GM23338 (cell line): ENCODE measurements around the gene ELOVL6. TPM values are rescaled to one million over a fixed set of nuclear protein-coding genes. Genes with fewer than 3 reads are reported as not detected.

ENCODE experiments used
- ATAC-seq: fragments of 200-7000 bp; cut with Tn5 transposase; 3 replicates; pipeline ENCODE4 v1.9.1; 2020
- DNase-seq: peaks from one replicate; pipeline ENCODE4 v3.0.0-alpha.2; 2015; ENCODE audit warnings: low spot score
- H2AFZ ChIP-seq: fragments of 200-600 bp; sonication (generic); 2 replicates; pipeline ENCODE4 v1.8.0; 2016; ENCODE audit warnings: antibody characterized with exemption, mild to moderate bottlenecking, moderate library complexity
- H3F3A ChIP-seq: fragments of 200-600 bp; sonication (generic); replicated peaks from 2 replicates; pipeline ENCODE4 v1.8.0; 2017; ENCODE audit warnings: antibody characterized with exemption, mixed run types, low read depth
- H3K27ac ChIP-seq: fragments of 200-600 bp; sonication (generic); 2 replicates; pipeline ENCODE4 v1.6.1; 2016; ENCODE audit warnings: low read depth
- H3K27me3 ChIP-seq: fragments of 200-600 bp; sonication (generic); 2 replicates; pipeline ENCODE4 v1.8.0; 2016; ENCODE audit warnings: mild to moderate bottlenecking, mixed run types, moderate library complexity; ENCODE audit not compliant: insufficient read depth
- H3K36me3 ChIP-seq: fragments of 200-600 bp; sonication (generic); 2 replicates; pipeline ENCODE4 v1.8.0; 2016; ENCODE audit warnings: mild to moderate bottlenecking; ENCODE audit not compliant: insufficient read depth
- H3K4me1 ChIP-seq: fragments of 200-600 bp; sonication (generic); 2 replicates; pipeline ENCODE4 v1.8.0; 2016; ENCODE audit warnings: mild to moderate bottlenecking, moderate library complexity; ENCODE audit not compliant: insufficient read depth
- H3K4me2 ChIP-seq: fragments of 200-600 bp; sonication (generic); 2 replicates; pipeline ENCODE4 v1.7.1; 2017; ENCODE audit warnings: mixed run types
- H3K4me3 ChIP-seq: fragments of 200-600 bp; sonication (generic); 2 replicates; pipeline ENCODE4 v1.6.1; 2016; ENCODE audit warnings: mixed run types
- H3K79me2 ChIP-seq: fragments of 200-600 bp; sonication (generic); replicated peaks from 2 replicates; pipeline ENCODE4 v1.8.0; 2017; ENCODE audit warnings: mild to moderate bottlenecking; ENCODE audit not compliant: insufficient read depth
- H3K9me2 ChIP-seq: fragments of 200-600 bp; sonication (generic); 2 replicates; pipeline ENCODE4 v1.8.0; 2017; ENCODE audit not compliant: insufficient read depth
- H4K20me1 ChIP-seq: fragments of 200-600 bp; sonication (generic); replicated peaks from 2 replicates; pipeline ENCODE4 v1.8.0; 2017; ENCODE audit warnings: mild to moderate bottlenecking; ENCODE audit not compliant: insufficient read depth
- H3K27ac Mint-ChIP-seq: 2 replicates; pipeline ENCODE4 v1.8.0; 2020; ENCODE audit warnings: inconsistent platforms, mild to moderate bottlenecking, moderate library complexity, mixed read lengths
- H3K27me3 Mint-ChIP-seq: 3 replicates; pipeline ENCODE4 v1.8.0; 2022; ENCODE audit warnings: low read depth, mild to moderate bottlenecking, moderate library complexity, mixed read lengths, inconsistent platforms; ENCODE audit not compliant: insufficient read depth, poor library complexity
- H3K36me3 Mint-ChIP-seq: 3 replicates; pipeline ENCODE4 v1.8.0; 2021; ENCODE audit warnings: low read depth, mild to moderate bottlenecking, inconsistent platforms, moderate library complexity, mixed read lengths
- H3K4me1 Mint-ChIP-seq: 3 replicates; pipeline ENCODE4 v1.8.0; 2020; ENCODE audit warnings: mild to moderate bottlenecking, inconsistent platforms, mixed read lengths
- H3K4me3 Mint-ChIP-seq: 3 replicates; pipeline ENCODE4 v1.8.0; 2021; ENCODE audit warnings: moderate library complexity, mild to moderate bottlenecking, inconsistent platforms, mixed read lengths
- H3K9me3 Mint-ChIP-seq: 3 replicates; pipeline ENCODE4 v1.8.0; 2020; ENCODE audit warnings: moderate library complexity, mild to moderate bottlenecking, inconsistent platforms, mixed read lengths
- CREB1 ChIP-seq: fragments of 250-450 bp; sonication (Bioruptor Pico); IDR thresholded peaks from 2 replicates; pipeline ENCODE4 v1.5.0; 2020; ENCODE audit warnings: low read depth, mild to moderate bottlenecking, moderate library complexity
- EZH2 ChIP-seq: fragments of 200-600 bp; sonication (generic); IDR thresholded peaks from one replicate; pipeline ENCODE4 v1.8.0; 2017; ENCODE audit warnings: antibody characterized with exemption, mild to moderate bottlenecking, low read depth; ENCODE audit not compliant: unreplicated experiment
- EZH2phosphoT487 ChIP-seq: fragments of 200-600 bp; sonication (generic); IDR thresholded peaks from one replicate; pipeline ENCODE4 v1.8.1; 2018; ENCODE audit warnings: antibody characterized with exemption; ENCODE audit not compliant: unreplicated experiment
- JUNB ChIP-seq: IDR thresholded peaks from one replicate; pipeline ENCODE4 v1.6.1; 2016; ENCODE audit warnings: antibody characterized with exemption; ENCODE audit not compliant: unreplicated experiment
- STAT1 ChIP-seq: IDR thresholded peaks from one replicate; pipeline ENCODE4 v1.6.1; 2016; ENCODE audit warnings: antibody characterized with exemption; ENCODE audit not compliant: unreplicated experiment
- ZNF114 ChIP-seq: fragments of 250-450 bp; sonication (Bioruptor Pico); IDR thresholded peaks from 2 replicates; pipeline ENCODE4 v1.5.0; 2020; ENCODE audit warnings: mild to moderate bottlenecking, moderate library complexity
- polyA plus RNA-seq: library from polyadenylated mRNA; unstranded; fragments of >200 nt; fragmentation: Nextera tagmentation; extraction: Ambion mirVana; gene quantifications from 2 replicates; pipeline ENCODE4 v1.2.1, GENCODE V29; 2016
- total RNA-seq: library from RNA; depleted of rRNA; stranded (reverse); fragments of >200 nt; shearing (Covaris generic); gene quantifications from 2 replicates; pipeline ENCODE4 v1.2.3, GENCODE V29; 2014
- TF ChIP-seq, protein P1 (sequence below): IDR thresholded peaks from 2 replicates; pipeline ENCODE4 v1.6.1; 2016; ENCODE audit warnings: antibody characterized with exemption
- TF ChIP-seq, protein P2 (sequence below): IDR thresholded peaks from one replicate; pipeline ENCODE4 v1.6.1; 2018; ENCODE audit warnings: antibody characterized with exemption; ENCODE audit not compliant: unreplicated experiment
- TF ChIP-seq, protein P3 (sequence below): fragments of 250-450 bp; sonication (Bioruptor Pico); IDR thresholded peaks from 2 replicates; pipeline ENCODE4 v1.5.0; 2020; ENCODE audit warnings: mild to moderate bottlenecking, moderate library complexity

Gene ELOVL6
- total and polyA plus RNA-seq, 2 experiments from 2014 or later: 82.7 to 89.5 TPM

DNA sequence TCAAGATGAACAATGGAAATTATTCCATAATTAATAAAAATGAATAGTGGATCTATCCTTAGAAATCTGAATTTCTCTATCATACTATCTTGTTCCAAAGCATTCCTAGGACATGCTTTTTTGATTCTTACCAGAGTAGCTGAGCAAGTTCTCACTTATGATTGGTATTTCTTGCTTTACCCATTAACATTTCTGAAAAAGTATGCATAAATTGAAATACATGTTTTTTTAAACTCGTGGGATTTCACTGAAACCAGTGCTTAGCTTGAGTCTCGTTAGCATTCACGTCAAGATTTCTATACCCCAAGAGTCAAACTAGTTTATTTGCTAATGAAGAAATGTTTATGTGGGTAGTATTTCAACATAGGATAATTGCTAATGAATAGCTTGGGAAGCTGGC lies 89.0 kb downstream of the ELOVL6 start:
- Mint-ChIP-seq H3K4me1 (peaks cover 59% of the 10 kb centered on the region), H3K27me3 (peaks cover 4% of the 10 kb centered on the region), H3K36me3 (peaks cover 14% of the 10 kb centered on the region; the same call in 2 of the 3 replicates), H3K9me3 (no peaks in the 10 kb centered on the region), H3K4me3 (no peak overlapping the region), H3K27ac (0 out of 2 replicates have a peak overlapping the region, but pooled peaks have one; percentile 8)
- H3K9me2 ChIP-seq: no peaks in the 10 kb centered on the region
- no peak overlapping the region for H3K4me2 ChIP-seq
- no peak overlapping the region for H3K27ac ChIP-seq
- no peak overlapping the region for H3K4me3 ChIP-seq
- TF ChIP-seq, protein P1, sequence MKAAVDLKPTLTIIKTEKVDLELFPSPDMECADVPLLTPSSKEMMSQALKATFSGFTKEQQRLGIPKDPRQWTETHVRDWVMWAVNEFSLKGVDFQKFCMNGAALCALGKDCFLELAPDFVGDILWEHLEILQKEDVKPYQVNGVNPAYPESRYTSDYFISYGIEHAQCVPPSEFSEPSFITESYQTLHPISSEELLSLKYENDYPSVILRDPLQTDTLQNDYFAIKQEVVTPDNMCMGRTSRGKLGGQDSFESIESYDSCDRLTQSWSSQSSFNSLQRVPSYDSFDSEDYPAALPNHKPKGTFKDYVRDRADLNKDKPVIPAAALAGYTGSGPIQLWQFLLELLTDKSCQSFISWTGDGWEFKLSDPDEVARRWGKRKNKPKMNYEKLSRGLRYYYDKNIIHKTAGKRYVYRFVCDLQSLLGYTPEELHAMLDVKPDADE: no peak
- TF ChIP-seq JUNB: no peak
- H3F3A ChIP-seq: no peaks in the 10 kb centered on the region
- no peak overlapping the region for H2AFZ ChIP-seq
- peaks cover 41% of the 10 kb centered on the region for H3K4me1 ChIP-seq
- peaks cover 73% of the 10 kb centered on the region for H3K79me2 ChIP-seq
- ATAC-seq (no peak), DNase-seq (no peak)
- H3K36me3 ChIP-seq: no peaks in the 10 kb centered on the region
- peaks cover 8% of the 10 kb centered on the region for H4K20me1 ChIP-seq
- H3K27me3 ChIP-seq: no peaks in the 10 kb centered on the region

DNA sequence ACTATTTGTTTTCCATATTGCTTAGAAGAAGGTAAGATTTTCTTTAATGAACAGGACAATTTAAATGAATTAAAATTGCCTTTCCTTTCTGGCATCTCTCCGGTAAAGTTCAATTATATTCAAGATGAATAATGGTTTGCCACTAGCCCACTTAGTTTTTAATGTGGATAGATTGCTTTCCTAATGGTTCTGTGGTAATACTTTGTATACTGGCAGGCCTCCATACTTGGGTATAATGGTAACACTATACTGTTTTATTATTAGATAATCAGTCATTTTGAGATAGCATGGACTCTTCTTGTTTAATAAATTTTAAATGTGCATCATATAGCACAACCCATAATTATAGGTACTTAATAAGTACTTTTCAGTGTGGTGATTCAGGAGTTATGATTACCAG lies 89.5 kb downstream of the ELOVL6 start:
- Histone ChIP-seq H3K79me2 (peaks cover 70% of the 10 kb centered on the region), H3K4me1 (peaks cover 44% of the 10 kb centered on the region), H3K4me2 (no peak overlapping the region), H3K27ac (peak overlapping the region; percentile 57; the same call in 1 of the 2 replicates), H3K27me3 (no peaks in the 10 kb centered on the region), H3K36me3 (no peaks in the 10 kb centered on the region), H3K4me3 (no peak overlapping the region), H2AFZ (no peak overlapping the region), H3K9me2 (no peaks in the 10 kb centered on the region), H3F3A (no peaks in the 10 kb centered on the region), H4K20me1 (peaks cover 8% of the 10 kb centered on the region)
- Mint-ChIP-seq H3K9me3 (no peaks in the 10 kb centered on the region), H3K27ac (no peak overlapping the region), H3K36me3 (peaks cover 18% of the 10 kb centered on the region; the same call in 2 of the 3 replicates), H3K27me3 (peaks cover 4% of the 10 kb centered on the region), H3K4me1 (peaks cover 63% of the 10 kb centered on the region), H3K4me3 (no peak overlapping the region)
- no peak for DNase-seq
- ATAC-seq: no peak
- TF ChIP-seq, protein P2, sequence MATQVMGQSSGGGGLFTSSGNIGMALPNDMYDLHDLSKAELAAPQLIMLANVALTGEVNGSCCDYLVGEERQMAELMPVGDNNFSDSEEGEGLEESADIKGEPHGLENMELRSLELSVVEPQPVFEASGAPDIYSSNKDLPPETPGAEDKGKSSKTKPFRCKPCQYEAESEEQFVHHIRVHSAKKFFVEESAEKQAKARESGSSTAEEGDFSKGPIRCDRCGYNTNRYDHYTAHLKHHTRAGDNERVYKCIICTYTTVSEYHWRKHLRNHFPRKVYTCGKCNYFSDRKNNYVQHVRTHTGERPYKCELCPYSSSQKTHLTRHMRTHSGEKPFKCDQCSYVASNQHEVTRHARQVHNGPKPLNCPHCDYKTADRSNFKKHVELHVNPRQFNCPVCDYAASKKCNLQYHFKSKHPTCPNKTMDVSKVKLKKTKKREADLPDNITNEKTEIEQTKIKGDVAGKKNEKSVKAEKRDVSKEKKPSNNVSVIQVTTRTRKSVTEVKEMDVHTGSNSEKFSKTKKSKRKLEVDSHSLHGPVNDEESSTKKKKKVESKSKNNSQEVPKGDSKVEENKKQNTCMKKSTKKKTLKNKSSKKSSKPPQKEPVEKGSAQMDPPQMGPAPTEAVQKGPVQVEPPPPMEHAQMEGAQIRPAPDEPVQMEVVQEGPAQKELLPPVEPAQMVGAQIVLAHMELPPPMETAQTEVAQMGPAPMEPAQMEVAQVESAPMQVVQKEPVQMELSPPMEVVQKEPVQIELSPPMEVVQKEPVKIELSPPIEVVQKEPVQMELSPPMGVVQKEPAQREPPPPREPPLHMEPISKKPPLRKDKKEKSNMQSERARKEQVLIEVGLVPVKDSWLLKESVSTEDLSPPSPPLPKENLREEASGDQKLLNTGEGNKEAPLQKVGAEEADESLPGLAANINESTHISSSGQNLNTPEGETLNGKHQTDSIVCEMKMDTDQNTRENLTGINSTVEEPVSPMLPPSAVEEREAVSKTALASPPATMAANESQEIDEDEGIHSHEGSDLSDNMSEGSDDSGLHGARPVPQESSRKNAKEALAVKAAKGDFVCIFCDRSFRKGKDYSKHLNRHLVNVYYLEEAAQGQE: no peak
- TF ChIP-seq, protein P3, sequence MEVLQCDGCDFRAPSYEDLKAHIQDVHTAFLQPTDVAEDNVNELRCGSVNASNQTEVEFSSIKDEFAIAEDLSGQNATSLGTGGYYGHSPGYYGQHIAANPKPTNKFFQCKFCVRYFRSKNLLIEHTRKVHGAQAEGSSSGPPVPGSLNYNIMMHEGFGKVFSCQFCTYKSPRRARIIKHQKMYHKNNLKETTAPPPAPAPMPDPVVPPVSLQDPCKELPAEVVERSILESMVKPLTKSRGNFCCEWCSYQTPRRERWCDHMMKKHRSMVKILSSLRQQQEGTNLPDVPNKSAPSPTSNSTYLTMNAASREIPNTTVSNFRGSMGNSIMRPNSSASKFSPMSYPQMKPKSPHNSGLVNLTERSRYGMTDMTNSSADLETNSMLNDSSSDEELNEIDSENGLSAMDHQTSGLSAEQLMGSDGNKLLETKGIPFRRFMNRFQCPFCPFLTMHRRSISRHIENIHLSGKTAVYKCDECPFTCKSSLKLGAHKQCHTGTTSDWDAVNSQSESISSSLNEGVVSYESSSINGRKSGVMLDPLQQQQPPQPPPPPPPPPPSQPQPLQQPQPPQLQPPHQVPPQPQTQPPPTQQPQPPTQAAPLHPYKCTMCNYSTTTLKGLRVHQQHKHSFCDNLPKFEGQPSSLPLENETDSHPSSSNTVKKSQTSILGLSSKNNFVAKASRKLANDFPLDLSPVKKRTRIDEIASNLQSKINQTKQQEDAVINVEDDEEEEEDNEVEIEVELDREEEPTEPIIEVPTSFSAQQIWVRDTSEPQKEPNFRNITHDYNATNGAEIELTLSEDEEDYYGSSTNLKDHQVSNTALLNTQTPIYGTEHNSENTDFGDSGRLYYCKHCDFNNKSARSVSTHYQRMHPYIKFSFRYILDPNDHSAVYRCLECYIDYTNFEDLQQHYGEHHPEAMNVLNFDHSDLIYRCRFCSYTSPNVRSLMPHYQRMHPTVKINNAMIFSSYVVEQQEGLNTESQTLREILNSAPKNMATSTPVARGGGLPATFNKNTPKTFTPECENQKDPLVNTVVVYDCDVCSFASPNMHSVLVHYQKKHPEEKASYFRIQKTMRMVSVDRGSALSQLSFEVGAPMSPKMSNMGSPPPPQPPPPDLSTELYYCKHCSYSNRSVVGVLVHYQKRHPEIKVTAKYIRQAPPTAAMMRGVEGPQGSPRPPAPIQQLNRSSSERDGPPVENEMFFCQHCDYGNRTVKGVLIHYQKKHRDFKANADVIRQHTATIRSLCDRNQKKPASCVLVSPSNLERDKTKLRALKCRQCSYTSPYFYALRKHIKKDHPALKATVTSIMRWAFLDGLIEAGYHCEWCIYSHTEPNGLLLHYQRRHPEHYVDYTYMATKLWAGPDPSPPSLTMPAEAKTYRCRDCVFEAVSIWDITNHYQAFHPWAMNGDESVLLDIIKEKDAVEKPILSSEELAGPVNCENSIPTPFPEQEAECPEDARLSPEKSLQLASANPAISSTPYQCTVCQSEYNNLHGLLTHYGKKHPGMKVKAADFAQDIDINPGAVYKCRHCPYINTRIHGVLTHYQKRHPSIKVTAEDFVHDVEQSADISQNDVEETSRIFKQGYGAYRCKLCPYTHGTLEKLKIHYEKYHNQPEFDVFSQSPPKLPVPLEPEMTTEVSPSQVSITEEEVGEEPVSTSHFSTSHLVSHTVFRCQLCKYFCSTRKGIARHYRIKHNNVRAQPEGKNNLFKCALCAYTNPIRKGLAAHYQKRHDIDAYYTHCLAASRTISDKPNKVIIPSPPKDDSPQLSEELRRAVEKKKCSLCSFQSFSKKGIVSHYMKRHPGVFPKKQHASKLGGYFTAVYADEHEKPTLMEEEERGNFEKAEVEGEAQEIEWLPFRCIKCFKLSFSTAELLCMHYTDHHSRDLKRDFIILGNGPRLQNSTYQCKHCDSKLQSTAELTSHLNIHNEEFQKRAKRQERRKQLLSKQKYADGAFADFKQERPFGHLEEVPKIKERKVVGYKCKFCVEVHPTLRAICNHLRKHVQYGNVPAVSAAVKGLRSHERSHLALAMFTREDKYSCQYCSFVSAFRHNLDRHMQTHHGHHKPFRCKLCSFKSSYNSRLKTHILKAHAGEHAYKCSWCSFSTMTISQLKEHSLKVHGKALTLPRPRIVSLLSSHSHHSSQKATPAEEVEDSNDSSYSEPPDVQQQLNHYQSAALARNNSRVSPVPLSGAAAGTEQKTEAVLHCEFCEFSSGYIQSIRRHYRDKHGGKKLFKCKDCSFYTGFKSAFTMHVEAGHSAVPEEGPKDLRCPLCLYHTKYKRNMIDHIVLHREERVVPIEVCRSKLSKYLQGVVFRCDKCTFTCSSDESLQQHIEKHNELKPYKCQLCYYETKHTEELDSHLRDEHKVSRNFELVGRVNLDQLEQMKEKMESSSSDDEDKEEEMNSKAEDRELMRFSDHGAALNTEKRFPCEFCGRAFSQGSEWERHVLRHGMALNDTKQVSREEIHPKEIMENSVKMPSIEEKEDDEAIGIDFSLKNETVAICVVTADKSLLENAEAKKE (CRISPR knock-in tag): no peak
- TF ChIP-seq EZH2phosphoT487 (no peak), CREB1 (CRISPR knock-in tag) (no peak), EZH2 (no peak), ZNF114 (CRISPR knock-in tag) (no peak), JUNB (no peak), STAT1 (no peak)
